Stimulated activated CD4-positive, alpha-beta T cell treated with anti-CD3 and anti-CD28 coated beads, Interleukin-4, amount 100 ng/mL, for 24 hours (primary cell): ENCODE results near the gene MYOZ1.
A peak's percentile ranks its signal among the peaks of the same experiment; 100 is the strongest.
"Not testable (repeated sequence)": the region's sequence is repeated elsewhere in the genome, so short reads cannot be mapped to it uniquely, and the experiment has no call there.

Experiments used
- DNase-seq: peaks from one replicate; pipeline ENCODE4 v3.0.0-alpha.2; 2020

MYOZ1 gene

DNA sequence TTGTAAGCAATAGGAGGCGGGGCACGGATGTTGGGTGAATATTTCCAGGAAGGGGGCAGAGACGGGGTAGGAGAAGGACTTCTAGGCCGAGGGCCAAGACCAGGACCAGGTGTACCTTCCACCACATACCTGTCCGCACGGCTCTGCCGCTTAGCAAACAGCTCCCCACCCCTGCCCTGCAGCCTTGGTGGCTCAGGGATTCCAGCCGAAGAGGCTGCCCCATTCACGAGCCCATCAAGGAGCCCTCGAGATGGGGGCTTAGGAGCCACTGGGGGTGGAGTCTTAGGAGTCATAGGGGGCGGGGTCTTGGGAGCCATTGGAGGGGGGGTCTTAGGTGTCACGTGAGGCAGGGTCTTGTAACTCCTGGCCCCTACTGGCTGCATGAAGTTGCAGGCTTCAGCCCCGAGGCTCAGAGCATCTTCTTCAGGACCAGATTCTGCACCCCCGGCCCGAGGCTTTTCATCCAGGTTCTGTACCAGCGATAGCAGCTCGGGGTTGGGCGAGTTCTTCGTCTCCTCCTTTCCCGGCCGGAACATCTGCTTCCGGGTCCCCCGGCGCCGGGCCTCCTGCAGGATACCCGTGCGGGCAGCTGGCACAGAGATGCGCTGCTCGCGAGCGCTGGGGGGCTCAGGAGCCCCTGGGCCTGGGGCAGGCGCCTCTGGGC lies 6.1 kb upstream of the MYOZ1 start:
- peak; percentile 15 for DNase-seq

DNA sequence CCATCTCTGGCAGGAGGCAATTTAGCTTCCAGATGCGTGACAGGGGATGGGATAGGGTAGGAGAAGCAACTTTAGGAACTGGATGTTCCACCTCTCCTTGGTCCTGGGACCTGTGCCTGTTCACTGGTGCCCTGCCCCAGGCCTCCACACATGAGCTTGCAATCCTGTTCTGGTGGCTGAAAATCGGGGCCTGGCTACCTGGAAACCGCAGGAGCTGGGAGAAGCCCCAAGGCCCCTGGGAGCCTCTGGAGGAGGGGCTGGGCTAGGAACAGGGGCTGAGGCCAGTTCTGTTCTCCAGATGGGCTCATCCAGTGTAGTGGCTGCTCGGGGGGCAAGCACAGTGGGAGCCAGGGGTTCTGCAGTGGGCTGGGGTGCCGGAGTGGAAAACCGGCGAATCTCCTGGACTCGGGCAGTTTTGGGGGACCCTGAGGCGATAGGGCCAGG lies 5.3 kb upstream of the MYOZ1 start:
- DNase-seq, result no peak

DNA sequence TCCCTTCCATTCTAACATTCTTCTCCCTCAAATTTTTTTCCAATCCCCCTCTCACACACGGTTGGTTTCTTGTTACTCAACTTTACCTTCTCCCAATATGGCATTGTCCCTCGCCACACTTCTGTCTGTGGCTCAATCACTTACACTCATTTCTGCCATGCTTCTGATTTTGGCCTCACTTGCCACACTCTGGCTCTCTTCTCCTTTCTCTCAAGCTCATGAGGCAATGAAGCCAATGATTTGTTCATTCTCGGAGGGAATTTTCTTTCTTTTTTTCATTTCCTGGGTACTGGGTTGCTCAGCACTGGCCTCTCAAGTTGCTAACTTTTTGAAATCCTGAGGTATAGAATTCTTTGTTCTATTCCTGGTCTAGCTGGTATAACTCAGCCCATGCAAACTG lies 4.0 kb upstream of the MYOZ1 start:
- DNase-seq, result no peak

DNA sequence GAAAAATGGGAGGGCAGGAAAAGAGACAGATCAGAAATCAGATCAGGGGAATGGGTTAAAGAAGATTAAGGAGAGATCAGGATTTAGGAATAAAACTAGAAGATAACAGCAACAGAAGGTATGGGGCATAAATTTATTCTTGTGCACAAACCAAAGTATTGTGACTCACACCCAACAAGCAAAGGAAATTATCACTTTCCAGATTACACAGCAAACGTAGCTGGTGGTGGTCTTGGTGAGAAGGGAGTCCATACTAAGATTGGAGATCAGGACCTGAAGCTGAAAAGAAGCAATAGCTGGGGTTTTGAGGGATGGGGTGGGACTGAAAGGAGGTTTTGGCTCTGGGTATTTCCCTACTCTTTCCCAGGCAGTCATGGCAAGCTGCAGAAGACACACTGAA lies 3.5 kb upstream of the MYOZ1 start:
- DNase-seq, result no peak

DNA sequence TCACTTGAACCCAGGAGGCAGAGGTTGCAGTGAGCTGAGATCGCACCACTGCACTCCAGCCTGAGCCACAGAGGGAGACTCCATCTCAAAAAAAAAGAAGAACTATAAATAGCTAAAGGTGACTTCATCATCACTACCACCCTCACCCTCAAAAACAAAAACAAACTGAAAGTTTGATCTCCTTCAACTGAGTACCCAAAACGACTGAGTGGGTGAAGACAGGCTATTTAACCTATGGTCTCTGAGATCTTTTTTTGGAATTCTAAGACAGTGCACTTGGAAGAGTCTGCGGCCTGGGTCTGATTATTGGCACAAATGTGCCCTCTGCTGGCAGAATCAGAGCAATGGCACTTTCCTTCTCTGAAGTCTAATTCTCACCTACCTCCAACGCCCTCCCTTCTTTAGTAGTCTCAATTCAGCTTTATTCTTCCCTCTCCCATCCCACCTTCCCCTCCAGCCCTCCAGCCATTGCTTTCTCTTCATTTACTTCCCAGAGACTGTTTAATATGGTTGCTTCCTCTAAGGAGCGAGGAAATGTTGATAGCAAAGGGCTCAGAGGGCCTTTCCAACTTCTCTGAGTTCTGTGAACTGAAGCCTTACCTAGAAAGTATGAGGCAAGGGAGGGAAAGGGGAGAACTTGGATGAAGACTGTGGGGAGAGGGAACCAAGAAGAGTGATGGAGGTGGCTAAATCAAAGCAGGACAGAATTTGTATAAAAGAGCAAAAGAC lies 2.9 kb upstream of the MYOZ1 start:
- DNase-seq, result peak; percentile 56

DNA sequence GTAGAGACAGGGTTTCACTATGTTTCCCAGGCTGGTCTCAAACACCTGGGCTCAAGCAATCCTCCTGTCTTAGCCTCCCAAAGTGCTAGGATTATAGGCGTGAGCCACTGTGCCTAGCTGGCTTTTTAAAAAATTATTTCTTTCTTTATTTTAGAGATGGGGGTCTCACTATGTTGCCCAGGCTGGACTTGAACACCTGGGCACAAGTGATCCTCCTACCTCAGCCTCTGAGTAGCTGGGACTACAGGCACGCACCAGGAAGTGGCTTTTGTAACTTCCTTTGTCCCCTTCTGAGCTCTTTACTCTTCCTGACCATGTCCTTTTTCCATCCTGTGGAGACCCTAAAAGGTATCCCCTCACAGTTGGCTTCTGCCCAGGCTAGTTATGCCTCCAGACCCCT lies 2.1 kb upstream of the MYOZ1 start:
- DNase-seq, result no peak

DNA sequence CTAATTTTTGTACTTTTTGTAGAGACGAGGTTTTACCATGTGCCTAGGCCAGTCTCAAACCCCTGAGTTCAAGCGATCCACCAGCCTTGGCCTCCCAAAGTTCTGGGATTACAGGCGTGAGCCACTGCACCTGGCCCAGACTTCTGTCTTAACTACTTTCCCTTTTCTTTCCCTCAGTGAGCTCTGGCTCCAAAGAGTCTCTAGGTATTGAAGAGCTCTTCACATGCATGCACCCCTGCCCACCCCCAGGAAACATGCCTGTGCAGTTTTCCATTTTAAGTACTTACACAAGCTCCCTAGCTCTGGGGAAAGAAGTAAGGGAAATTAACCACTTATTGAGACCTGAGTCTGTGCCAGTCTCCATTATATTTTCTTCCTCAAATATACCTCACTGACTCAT lies 2.0 kb downstream of the MYOZ1 start:
- DNase-seq, result no peak

DNA sequence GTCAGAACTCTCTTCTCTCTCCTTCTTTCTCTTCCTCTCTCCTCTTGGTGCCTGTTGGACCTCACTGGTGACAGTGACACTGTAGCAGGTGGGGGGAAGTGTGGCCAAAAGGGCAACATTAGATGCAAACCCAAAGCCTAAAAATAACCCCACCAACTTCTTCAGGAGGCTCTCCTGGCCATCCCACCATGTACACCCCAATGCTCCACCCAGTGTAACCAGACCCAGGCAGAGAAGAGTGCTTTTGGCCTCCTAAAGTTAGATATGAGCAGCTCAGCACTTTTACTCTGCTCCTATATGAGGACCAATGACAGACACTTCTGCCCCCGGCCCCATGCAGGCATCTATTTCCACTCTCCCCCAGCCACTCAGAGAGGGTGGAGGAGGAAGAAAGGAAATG lies 5.5 kb downstream of the MYOZ1 start:
- no peak for DNase-seq

DNA sequence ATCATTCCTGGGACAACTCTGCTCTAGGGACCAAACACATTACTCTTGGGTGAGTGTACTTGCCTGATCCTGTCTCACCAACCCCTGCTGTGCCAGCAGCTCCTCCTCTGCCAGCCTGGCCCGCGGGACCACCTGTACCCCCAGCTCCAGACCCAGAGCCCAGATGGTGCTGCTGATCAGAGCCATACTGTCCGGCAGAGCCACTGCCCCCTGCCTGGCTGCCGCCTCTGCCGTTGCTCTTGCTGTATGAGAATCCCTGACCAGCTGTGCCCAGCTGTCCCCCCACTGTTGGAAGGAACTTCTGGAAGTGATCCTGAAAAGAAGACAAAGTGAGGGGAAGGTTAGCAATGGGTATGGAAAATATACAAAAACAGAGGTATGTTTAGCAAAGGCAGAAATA lies 6.9 kb downstream of the MYOZ1 start:
- DNase-seq, result no peak

DNA sequence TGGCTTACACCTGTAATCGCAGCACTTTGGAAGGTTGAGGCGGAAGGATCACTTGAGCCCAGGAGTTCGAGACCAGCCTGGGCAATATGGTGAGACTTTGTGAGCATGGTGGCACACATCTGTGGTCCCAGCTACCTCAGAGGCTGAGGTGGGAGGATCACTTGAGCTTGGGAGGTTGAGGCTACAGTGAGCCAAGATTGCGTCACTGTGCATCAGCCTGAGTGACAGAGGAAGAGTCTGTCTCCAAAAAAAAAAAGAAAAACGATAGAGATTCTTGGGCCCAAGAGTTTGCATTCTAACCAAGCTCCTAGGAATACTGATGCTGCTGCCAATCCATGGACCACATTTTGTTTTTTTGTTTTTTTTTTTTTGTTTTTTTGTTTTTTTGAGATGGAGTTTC lies 12.1 kb downstream of the MYOZ1 start:
- DNase-seq, result no peak

DNA sequence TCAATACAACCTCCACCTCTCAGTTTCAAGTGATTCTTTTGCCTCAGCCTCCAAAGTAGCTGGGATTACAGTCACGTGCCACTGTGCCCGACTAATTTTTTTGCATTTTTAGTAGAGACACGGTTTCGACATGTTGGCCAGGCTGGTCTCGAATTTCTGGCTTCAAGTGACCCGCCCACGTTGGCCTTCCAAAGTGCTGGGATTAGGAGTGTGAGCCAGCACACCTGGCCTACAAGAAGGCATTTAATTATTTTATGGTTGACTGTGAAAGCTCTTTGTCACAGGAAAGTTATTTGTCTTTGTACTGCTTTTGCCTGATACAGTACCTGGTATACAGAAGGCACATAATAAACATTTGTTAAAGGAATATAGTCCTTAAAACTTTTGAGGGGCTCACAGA lies 12.9 kb downstream of the MYOZ1 start:
- no peak for DNase-seq

DNA sequence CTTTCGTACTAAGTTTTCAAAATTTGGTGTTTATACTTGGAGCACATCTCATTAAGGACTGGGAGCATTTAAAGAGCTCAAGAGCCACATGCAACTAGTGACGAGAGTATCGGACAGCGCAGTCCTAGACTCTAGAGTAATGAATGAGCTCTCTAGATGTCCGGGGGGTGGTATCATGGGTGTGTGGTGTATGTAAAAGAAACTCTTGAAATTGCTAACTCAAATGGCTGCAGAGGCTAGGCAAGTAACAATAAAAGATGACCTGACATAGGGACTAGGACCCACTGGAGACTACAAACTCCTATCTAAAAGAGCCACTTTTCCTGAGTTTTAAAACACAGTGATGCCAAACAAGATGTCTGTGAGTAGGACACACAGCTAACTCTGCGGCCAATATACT lies 14.0 kb downstream of the MYOZ1 start:
- DNase-seq, result no peak

DNA sequence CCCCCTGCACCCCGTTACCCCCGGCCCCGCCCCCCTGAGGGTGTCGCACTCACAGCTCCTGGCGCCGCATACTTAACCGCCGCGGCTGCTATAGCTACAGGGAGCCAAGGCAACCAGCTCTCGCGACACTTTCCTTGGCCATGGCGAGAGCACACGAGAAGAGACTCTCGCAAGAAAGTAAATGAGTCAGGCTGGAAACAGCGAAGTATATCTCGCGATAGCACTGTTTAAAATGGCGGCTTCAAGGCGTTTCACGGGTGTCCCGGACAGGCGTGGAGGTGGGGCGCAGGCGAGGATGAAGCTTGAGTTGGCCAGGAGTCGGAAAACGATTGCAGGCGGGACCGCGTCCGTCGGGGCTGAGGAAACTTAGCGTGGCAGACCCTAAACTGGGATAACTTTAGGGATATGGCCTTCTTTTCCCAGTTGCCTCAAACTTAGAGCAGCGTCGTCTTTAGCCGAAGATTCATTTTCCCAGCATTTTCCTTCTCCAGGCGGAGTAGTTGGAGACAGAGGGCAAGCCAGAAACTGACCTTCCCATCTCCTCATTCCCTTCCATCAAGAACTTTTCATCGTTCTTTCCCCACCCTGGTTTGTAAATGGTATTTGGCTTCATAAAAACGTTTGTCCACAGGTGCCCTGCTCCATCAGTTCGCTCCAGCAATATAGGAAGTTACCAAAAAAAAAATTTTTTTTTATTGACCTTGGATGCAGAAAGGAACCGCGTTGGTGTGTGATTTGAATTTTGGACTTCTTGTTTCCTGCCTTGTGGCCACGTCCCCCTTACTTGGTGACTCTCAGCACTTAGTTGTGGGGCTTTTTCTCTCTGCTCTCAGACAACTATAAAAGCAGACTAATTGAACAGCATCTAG lies 15.2 kb downstream of the MYOZ1 start:
- DNase-seq, result peak; percentile 93

DNA sequence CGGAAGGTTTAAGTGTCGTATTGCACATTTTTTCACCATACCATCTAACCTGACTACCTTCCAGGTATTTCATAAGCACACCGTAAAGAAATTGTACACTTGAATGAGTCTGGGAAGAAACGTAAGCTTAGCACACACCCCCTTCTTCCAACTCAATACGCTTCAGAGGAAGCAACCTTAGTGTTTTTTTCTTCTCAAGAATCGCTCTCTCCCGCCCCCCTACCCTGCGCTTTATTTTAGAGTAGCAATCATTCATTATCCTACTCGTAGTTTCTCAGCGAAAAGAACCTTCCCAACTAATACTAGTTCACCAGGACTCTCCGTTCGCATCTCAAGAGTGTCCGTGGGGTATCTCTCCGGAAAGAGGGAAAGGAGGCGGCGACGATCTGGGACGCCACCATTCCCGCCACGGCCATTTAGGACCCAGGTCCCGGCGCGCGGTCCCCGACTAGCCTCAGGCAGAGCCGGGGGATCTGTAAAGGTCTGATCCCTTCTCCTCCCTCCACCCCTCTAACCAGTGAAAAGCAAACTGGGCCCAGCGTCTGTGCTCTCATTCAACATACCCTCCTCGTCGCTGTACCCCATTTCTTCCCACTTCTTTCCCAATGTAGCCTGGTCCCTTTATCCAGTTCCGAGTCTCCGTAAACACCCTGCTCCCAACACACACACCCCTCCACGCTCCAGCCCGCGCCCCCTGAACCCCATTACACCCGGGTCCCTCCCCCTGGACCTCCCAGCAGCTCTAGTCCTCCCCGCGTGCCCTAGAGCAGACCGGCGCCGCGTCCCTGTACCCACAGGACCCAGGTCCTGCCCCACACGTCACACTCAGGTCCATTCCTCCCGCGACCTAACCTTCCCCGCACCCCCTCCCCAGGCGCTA lies 16.0 kb downstream of the MYOZ1 start:
- DNase-seq, result peak; percentile 11

DNA sequence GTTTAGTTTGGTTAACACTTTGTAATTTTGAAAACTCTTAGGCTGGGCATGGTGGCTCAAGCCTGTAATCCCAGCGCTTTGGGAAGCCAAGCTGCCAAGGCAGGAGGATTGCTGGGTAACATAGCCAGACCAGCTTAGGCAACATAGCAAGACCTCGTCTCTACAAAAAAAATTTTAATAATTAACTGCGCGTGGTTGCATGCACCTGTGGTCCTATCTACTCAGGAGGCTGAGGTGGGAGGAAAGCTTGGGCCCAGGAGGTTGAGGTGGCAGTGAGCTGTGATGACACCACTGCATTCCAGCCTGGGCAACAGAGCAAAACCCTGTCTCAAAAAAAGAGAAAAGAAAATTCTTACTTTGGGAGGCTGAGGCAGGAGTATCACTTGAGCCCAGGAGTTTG lies 18.2 kb downstream of the MYOZ1 start:
- DNase-seq, result no peak

DNA sequence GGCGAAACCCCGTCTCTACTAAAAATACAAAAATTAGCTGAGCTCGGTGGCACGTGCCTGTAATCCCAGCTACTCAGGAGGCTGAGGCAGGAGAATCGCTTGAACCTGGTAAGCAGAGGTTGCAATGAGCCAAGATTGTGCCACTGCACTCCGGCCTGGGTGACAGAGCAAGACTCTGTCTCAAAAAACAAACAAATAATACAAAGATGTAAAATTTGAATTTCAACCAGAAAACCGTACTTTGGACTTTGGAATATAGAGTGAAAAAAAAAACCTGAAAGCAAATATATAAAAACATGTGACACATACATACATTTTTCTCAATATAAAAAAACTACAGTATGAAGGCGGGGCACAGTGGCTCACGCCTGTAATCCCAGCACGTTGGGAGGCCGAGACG lies 20.3 kb downstream of the MYOZ1 start:
- DNase-seq, result not testable (repeated sequence)

DNA sequence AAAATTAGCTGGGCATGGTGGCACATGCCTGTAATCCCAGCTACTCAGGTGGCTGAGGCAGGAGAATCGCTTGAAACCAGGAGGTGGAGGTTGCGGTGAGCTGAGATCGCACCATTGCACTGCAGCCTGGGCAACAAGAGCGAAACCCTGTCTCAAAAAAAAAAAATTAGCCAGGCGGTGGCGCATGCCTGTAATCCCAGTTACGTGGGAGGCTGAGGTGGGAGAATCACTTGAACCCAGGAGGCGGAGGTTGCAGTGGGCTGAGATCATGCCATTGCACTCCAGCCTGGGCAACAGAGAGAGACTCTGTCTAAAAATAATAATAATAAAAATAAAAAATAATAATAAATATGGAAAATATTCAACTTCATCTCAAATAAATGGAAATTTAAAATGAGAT lies 24.1 kb downstream of the MYOZ1 start:
- DNase-seq, result not testable (repeated sequence)

DNA sequence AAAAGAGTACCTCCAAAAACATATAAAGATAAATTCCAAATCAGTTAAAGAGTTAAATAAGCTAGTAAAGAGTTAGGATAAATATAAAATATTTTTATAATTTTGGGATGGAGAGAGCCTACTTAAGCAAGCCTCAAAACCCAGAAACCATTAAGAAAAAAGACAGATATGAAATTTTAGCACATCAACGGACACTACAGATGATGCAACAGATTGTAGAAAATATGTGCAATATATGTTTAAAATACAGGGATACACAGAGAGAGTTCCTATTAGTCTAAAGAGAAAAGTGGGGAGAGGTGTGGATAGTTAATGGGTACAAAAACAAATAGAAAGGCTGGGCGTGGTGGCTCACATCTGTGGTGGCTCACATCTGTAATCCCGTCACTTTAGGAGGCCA lies 26.6 kb downstream of the MYOZ1 start:
- no peak for DNase-seq

DNA sequence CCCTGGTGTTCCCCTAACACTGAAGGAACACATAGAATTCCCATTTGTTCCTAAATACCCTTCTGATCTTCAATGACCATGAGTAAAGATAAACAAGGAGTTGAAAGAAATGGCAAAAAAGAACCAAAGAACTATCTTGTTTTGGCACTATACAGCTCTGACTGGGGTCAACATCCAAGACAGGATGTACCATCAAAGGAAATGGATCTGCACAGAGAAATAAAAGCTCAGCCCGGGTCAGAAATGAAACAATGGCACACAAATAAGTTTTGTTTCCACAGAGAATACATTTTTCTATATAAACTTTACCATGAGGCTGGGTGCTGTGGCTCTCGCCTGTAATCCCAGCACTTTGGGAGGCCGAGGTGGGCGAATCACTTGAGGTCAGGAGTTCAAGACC lies 32.2 kb downstream of the MYOZ1 start:
- no peak for DNase-seq

DNA sequence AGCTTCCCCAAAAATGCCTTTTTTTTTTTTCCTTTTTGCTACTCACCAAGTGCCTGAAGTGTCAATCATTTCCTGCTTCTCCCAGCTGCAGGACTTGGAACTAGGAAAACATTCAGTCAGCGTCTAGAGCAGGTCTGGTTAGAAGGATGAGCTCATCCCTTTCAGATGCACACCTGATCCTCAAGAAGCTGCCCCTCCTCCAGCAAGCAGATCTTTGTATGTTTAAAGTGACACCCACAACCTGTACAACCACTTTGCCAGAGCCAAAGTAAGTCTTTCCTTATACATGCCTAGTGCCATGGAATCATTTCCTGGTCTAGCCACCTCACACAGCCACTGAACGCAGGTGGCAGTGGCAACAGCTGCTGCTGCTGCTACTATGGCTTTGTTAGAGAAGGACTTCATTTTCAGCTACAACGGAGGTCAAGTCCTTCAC lies 39.8 kb downstream of the MYOZ1 start:
- no peak for DNase-seq

DNA sequence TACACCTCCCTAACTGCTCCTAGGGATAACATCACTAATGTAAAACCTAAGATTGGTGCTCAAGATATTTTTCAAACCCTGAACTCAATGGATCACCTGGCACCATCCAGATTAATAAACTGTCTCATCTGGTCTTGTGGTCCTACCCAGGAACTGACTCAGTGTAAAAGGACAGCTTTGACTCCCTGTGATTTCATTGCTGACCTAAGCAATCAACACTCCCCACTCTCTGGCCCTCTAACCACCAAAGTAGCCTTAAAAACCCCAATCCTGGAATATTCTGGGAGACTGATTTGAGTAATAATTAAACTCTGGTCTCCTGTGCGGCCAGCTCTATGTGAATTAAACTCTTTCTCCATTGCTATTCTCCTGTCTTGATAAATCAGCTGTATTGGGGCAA lies 43.9 kb downstream of the MYOZ1 start:
- no peak for DNase-seq

DNA sequence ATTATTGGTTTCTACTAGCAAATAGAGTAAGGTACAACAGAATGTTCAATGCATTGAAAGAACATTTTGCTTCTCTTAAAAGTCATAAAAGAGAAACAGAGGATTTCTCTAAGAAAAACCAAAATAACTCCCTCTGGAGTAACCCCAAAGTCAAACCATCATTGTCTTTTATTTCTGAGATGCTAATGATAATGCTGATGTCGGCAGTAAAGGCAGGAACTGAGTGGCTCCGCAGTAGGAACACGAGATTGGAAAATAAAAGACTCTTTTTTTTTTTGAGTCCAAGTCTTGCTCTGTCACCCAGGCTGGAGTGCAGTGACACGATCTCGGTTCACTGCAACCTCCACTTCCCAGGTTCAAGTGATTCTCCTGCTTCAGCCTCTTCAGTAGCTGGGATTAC lies 47.5 kb downstream of the MYOZ1 start:
- DNase-seq, result no peak

DNA sequence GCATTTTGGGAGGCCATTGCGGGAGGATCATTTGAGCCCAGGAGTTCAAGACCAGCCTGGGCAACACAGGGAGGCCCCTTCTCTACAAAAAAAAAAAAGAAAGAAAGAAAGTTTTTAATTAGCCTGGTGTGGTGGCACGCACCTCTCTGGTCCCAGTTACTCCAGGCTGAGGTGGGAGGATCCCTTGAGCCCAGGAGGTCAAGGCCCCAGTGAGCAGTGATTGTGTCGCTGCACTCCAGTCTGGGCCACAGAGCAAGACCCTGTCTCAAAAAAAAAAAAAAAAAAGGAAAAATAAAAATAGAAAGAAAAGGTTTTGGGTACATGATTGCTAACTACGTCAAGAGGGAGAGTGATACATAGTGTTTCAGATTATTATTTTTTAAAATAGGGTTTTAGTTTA lies 48.2 kb downstream of the MYOZ1 start:
- DNase-seq, result no peak
